ENCODE data around the gene IL19.
"Not testable (repeated sequence)": the region's sequence is repeated elsewhere in the genome, so short reads cannot be mapped to it uniquely, and the experiment has no call there.

IL19 gene

DNA sequence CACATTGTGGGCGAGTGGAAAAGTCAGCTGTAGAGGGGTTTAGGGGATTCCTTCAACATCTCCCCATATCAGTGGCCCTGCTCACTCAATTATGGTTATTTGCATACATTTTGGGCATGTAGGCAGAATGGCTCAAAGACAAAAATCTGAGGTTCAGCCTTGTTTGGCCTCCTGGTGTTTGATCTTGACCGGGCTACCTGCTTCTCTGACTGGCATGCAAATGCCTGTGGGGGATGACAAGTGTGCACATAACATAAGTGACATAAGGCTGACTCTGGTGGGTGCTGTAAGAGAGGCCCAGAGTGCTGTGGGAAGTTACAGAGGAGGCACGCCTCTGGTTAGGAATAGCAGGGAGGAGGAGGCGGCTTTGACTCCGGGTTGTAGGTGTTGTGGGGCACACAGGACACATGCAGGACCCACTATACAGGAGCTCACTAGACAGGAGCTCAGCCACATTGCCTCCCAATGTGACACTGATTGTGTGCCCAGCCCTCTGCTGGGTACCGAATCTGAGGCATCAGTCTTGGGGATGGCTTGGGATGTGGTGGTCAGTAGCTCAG is 29.4 kb upstream of the IL19 start:
- no peak for DNase-seq

DNA sequence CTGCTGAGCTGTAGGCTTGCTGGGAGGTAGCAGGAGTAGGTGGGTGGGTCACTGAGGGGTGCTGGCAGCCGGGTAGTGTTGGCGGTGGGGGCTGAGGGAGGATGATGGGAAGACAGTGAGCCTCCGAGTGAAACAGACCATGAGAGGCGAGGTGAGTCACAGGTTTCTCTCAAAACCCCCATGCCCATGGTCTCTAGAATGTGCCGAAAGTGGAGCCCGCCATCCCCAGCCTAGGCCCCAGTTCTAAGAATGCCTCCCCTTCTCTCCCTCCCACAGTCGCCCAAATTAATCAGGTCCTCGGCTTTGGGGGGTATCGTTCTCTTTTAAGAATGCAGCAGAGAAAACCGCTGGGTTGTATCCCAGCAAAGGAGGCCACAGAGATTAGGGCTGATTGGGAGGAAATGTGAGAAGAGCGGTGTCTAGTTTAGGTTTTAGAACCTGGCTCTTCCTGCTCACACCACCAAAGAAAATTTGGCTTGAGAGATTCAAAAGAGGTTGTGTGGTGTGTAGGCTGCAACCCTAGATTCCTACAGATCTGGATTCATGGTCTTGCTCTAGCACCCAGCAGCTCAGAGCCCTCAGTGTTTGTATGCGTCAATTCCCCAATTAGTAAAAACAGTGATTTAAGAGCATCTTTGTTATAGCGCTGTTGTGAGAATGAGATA is 27.7 kb upstream of the IL19 start:
- no peak for DNase-seq

DNA sequence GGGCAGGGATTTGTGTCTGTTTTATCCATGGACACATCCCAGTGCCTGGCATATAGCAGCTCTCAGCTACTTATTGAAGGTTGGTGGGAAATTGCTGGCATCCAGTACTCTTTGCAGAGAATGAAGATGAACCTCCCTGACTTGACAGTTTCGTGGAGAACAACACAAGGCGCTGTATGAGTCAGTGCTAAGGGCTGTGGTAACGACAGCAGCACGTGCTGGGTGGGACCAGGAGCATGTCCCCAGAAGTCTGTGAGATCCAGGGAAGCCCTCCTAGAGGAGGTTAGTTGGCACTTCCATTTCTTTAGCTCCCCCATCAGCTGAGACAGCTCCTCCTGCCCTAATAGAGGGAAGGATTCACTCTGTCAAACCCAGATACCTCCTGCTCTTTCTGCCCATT is 25.9 kb upstream of the IL19 start:
- DNase-seq = no peak

DNA sequence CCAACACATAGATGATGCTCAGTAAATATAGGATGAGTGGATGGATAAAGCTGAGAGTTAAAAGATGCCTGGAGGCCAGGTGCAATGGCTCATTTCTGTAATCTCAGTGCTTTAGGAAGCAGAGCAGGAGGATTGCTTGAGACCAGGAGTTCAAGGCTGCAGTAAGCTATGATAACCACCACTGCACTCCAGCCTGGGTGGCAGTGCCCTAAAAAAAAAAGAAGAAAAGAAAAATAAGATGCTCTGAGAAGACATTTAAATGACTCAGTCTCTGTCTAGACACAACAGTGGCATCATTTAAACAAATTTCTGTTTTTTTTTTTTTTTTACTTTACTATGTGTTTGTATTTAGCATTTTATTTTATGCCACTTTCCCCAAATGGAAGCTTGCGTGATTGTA is 25.3 kb upstream of the IL19 start:
- DNase-seq = no peak

DNA sequence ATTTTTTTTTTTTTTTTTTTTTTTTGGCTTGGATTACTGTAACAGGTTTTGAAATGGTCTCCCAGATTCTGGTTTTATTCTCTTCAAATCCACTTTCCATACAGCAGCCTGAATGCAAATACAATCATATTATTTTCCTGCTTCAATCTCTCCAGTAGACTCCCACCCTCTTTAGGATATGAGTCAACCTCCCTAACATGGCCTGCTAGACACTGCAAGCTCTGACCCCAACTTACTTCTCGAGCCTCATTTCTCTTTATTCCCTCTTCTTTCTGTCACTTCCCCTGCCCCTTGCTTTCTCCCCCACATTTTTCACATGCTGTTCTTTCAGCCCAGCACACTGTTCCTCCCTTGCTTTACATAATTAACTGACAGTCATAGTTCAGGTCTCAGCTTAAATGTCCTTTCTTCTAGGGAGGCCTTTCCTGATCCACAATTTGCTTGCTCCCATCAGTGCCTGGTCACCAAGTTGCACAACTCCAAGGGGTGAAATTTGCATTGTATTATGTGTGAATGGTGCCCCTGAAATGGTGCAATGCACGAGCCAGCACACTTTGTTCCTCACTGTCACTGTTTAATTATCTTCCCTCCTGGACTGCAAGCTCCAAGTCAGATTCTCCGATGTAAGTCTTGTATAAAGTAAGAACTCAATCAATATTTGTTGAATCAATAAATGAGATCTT is 22.1 kb upstream of the IL19 start:
- no peak for DNase-seq

DNA sequence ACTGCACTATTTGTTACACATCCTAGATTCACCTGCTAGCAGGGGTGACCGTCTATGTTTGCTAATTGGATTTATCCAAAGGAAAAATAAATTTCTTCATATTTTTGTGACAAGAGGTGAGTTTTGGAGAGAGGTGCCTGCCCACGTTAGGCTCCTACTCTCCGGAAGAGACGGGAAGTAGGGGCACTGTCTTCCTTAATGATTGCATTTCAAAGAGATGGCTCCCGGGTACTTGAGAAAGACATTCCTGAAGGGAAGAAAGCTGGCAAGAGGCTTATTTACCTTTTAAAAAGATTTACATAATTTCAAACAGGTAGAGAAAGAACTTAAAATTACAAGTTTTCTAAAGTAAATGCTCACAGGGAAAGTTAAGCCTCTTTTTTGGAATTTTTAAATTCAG is 18.7 kb upstream of the IL19 start:
- no peak for DNase-seq

DNA sequence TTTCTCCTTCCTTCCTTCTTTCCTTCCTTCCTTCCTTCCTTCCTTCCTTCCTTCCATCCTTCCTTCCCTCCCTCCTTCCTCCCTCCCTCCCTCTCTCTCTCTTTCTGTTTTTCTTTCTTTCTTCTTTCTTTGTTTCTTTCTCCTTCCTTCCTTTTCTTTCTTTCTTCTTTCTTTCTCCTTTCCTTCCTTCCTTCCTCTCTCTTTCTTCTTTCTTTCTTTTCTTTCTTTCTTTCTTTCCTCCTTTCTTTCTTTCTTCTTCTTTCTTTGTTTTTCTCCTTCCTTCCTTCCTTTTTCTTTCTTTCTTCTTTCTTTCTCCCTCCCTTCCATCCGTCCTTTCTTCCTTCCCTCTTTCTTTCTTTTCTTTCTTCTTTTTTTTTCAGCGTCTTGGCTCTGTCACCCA is 18.1 kb upstream of the IL19 start:
- no peak for DNase-seq

DNA sequence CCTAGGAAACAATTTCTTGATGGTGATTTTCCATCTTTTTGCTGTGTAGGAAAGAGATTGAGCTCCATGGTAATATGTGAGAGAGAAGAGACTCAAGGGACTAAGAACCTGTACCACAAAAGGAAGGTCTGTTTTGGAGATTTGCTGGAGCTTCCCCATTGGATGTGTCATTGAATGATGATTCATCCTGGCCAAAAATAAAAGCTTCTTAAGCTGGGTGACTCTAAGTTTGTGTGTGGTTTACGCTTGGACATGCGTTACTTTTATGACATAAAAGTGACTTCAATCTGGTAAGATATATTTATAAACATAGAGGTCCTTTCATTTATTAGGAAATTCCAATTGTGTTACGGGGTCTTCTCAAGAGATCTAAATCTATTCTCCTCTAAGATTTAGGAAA is 17.4 kb upstream of the IL19 start:
- no peak for DNase-seq

DNA sequence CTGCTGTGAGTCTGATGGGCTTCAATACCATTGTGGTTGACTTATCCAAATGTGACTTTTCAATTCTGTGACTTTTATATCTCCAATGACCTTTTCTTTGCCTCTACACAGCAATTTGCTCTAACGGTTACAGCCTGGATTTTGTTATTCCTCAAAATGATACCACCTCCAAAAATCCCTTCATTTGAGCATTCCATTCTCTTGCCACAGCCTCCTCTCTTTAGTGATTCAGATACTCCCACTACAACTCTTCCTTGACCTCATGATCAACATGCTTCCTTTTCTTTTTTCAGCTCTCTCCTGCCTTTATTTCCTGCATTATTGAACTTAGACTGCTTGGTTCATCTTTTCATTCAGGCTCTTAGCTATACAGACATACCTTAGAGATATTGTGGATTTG is 16.6 kb upstream of the IL19 start:
- DNase-seq = no peak

DNA sequence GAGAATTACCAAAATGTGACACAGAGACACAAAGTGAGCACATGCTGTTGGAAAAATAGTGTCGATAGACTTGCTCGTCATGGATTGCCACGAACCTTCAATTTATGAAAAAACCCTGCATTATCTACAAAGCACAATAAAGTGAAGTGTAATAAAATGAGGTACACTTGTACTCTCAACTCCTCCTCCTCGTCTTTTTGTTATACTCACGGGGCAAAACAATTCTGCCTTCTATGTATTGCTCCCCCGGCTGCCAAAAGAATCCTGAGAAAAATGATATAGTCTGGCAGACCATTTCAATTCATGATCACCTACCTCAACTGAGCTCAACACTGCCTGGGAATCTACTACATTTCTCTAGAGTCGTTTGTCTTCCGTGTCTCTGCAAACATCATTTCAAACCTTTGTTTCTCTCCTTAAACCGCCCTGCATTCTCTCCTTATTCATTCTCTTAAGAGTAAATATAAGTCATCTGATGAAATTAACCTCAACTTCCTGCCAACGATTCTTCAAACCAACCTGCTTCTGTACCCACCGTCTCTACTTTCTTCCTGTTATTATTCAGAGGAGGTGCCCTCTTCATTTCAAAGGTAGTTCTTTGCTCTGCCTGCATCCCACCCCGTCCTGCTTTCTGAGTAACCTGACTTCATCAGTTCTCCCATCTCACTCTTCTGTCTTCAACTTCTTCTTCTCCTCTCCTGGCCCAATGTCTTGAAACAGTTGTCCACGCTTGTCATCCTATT is 12.9 kb upstream of the IL19 start:
- DNase-seq = no peak

DNA sequence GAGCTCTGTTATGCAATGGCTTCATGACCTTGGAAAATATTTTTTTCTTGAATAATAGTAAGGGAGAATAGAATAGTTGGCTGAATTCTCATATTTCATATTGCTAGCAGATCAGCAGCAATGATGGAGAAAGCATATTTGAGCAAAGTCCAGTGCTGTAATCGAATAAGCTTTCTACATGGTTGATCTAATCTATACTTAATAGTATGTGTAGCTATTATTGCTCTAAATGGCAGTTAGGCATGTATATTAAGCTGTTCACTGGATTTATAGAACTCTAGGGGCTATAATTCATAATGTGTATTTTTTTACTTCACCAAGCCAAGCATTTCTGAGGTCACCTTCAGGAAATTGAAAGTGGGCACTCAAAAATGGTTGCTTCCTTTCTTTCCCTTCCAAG is 10.0 kb upstream of the IL19 start:
- DNase-seq = no peak

DNA sequence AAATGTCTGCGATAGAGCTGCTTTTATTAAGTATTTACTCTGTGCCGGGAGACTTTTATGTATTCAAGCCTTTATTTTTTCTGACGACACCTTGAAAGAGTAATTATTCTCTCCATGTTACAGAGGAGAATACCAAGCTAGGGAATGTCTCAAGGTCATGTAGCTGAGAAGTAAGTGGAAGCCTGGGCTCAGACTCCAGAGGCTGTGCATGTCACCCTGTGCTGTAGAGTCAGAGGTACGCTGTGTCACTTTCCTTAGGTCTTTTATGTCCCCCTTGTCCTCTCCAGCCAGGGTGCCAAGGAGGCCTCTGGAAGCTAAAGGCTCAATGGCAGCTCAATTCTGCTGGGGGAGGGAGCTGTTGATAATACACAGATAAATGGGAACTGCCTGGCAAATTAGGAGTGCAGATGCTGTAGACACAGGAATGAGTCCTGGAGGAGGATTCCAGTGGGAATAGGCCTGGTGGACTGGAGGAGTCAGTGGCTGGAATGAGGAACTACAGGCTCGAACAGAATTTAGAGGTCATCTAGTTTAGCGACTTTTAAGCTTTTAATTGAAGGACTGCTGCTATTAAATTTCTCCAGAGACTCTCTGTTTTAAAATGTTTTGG is 9.3 kb upstream of the IL19 start:
- DNase-seq = no peak

DNA sequence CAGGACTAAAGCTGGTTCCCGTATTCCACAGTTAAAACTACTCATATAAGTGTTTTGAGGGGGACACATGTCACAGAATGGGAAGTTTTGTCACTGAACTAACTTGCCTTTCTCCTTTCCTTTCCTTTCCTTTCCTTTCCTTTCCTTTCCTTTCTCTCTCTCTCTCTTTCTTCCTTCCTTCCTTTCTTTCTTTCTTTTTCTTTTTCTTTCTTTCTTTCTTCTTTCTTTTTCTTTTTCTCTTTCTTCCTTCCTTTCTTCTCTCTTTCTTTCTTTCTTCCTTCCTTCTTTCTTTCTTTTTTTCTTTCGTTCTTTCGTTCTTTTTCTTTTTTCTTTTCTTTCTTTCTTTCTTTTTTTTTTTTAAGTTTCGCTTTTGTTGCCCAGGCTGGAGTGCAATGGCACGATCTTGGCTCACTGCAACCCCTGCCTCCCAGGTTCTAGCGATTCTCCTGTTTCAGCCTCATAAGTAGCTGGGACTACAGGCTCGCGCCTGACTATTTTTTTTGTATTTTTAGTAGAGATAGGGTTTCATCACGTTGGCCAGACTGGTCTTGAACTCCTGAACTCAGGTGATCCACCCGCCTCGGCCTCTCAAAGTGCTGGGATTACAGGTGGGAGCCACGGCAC is 7.7 kb upstream of the IL19 start:
- not testable (repeated sequence) for DNase-seq

DNA sequence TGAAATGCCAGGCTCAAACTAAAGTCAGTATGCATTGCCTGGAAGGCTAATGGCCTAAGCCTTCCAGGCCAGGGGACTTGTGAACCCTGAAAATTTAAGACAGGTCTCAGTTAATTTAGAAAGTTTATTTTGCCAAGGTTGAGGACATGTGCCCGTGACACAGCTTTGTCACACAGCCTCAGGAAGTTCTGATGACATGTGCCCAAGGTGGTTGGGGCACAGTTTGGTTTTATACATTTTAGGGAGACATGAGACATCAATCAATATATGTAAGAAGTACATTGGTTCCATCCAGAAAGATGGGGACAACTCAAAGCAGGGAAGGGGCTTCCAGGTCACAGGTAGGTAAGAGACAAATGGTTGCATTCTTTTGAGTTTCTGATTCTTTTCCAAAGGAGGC is 4.8 kb upstream of the IL19 start:
- not testable (repeated sequence) for DNase-seq

DNA sequence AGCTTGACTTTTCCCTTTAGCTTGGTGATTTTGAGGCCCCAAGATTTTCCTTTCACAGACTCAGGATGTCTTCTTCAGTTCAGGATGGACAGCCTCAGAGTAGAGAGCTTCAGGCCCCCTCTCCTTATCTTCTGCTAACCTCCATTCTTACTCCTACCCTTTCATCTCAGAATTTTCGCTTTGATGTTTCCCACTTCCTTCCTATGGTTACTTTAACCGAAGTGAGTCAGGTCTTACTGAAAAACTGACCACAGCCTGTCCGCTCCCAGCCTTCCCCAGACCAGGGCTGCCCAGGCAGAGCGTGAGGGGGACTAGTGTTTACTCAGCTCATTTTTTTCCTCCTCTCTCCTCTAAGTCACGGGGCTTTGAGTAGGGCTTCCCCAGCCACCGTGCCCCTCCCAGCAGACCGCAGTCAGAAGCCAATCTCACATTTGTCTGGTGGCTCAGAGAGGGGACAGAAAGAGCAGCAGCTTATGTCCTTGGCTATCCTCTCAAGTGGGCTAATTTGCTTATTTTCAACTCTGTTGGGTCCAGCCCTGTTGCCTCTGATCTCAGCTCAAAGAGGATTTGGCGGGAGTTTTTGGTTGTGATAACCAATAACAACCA is 4.2 kb upstream of the IL19 start:
- peak in 1 of 2 donors; percentile 42 for DNase-seq

DNA sequence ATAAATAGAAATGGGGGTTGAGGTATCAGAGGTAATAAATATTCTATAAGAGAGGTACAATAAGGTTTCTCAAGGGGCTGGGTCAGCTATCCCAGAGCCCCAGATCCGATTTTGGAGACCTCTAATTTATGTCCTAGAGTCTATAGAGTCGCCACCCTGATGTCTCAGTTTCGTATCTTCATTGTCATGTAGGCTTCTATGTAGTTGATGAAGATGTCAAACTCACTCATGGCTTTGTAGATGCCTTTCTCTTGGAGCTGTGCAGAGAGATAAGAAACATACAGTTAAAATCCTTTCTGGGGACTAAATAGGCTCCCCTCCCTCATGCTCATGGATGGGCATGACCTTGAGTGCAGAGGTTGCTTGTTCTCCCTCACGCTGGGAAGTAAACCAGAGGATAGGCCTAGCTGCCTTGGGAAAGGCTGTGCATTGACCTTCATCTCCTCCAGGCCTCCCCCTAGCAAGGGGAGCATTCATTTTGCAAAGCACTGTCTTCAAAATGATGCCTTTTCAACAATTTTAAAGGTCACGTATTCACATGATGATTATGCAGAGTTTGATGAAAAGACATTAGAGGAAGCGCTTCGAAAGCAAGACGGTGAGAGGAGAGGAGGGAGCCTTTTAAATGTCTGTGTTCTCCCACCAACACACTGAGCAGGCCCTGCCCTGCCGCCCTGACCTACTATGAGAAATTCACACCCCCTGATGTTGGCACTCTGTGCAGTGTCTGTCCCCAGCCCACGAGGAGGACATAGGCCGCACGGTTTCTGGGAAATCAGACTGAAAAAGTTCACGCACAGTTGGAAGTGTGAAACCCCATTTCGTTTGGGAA is 1.9 kb upstream of the IL19 start:
- no peak for DNase-seq

DNA sequence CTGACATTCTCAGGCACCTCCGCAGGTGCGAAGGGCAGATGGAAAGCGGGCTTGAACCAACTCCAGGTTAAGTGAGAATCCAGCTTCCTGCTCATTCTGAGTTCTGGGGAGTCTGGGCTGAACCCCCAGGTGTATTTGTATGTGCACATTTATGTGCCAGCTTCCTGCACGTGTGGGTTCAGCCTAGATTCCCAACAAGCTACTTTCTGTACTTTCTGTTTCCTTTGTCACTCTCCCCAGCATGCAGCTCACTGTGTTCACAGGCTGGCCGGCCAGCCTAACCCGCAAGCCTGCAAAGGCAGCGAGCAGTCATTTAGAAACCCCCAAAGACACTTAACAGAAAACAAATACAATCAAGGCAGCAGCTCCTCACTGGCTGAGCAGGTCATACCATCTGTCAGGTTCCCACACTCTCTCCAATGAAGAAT is 1.3 kb upstream of the IL19 start:
- peak; percentile 41 to 49 for DNase-seq

DNA sequence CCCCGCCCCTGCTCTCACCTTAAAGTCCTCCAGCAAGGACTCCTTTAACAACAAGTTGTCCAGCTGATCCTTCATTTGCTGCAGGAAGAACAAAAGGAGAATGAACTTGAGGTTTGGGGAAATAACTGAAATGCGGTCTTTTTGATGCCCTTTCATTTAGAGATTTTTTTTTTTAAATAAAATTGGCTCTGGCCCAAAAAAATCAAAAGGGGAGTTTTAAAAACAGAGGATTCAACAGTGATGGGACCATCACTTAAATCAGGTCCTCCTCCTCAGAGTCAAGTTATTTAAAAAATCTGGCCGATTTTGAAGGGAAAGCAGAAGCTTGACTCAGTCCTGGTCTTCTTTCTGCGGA is 742 bp downstream of the IL19 start:
- no peak for DNase-seq

DNA sequence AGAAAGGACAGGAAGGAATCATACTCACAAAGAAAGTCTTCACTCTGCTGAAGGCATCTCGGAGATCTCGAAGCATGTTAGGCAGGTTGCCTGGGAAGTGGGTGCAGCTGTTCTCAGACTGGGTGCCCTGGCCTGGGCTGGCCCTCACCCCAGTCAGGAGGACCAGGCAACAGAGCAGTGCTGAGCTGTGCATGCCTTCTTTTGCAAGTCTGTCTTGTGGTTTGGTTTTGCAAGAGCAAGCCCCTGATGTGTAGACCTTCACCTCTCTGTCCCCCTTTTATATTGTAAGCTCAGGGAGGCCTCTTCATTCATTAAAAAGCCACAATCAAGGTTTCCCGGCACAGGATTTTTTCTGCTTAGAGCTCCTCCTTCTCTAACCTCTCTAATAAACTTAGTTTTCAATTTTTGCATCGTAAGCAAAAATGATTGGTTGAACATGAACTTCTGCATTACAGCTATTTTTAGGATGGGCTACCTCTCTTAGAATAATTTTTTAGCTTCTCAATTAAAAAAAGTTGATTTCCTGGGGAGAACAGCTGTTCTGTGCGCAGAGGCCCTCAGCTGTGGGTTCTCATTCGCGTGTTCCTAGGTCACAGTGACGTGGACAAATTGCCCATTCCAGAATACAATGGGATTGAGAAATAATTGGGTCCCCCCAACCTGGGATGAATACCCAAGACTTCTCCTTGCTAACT is 1.8 kb downstream of the IL19 start, which contains the start of gene IL10:
TSS of gene IL10 (minus strand) at position 252 of the 695 bp plus-strand sequence. CDS start at position 193, 59 bp downstream.
- no peak for DNase-seq

DNA sequence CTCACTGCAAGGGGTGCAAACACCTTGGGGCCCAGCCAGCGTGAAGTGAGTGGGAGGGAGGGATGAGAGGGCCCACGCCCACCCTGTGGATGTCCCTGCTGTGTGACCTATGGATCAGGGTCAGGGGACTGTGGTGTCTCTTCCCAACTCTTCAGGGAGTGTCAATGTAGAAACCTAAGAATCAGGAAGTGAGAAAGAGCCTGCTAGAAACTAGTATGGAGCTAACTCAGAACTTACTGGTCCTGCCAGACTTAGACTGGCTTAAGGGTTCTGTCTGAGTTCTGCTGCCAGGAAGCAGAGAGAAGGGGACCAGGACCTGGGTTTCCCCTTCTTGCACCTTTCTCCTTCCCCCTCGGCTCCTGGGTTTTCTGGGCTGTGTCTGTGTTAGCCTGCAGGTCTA is 3.5 kb downstream of the IL19 start:
- DNase-seq = no peak

DNA sequence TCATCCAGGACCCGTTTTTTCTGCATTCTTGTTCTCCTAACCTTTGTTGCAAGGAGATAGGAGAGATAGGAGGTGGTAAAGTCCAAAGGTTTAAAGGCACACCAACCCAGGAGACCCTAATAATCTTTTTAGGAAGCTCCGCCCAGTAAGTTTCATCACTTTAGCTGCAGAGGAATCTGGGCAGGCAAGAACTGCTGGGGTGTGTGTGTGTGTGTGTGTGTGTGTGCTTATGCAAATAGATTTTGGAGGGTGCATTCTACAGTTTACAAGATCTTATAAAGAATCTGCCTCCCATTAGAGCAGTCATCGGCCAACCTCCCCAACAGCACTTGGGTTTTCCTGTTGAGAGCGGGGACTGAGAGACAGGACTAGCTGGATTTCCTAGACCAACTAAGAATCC is 5.7 kb downstream of the IL19 start:
- no peak for DNase-seq

All from stimulated activated CD4-positive, alpha-beta T cell treated with anti-CD3 and anti-CD28 coated beads, Interleukin-2, amount 100 ng/mL, for 48 hours (primary cell).